Right atrium auricular region (tissue), 2 donors: ENCODE results near the gene CFAP65. TPM values are rescaled to one million over a fixed set of nuclear protein-coding genes. Genes with fewer than 3 reads are reported as not detected.

Experiments
- DNase-seq: peaks from one replicate; pipeline ENCODE4 v3.0.0-alpha.2; 2019; ENCODE audit warnings: low spot score
- H3K27ac ChIP-seq, 2 donors: fragments of 200-600 bp; sonication (generic); 1 replicate in 1 of 2; 2 replicates in 1 of 2; pipeline ENCODE4 v1.5.1; 2016 to 2019
- H3K27me3 ChIP-seq, 2 donors: fragments of 200-600 bp; sonication (generic); one replicate each; pipeline versions ENCODE4 v1.5.1 to v1.6.0; 2017 to 2019
- H3K36me3 ChIP-seq: fragments of 200-600 bp; sonication (generic); one replicate; pipeline ENCODE4 v1.5.1; 2016
- H3K4me1 ChIP-seq, 2 donors: fragments of 200-600 bp; sonication (generic); one replicate each; pipeline versions ENCODE4 v1.5.1 to v1.6.0; 2017 to 2019
- H3K4me3 ChIP-seq, 2 donors: fragments of 200-600 bp; sonication (generic); 1 replicate in 1 of 2; 2 replicates in 1 of 2; pipeline ENCODE4 v1.5.1; 2017 to 2019; ENCODE audit warnings: mild to moderate bottlenecking in 1 of 2, moderate library complexity in 1 of 2
- H3K9me3 ChIP-seq, 2 donors: fragments of 200-600 bp; sonication (generic); one replicate each; pipeline ENCODE4 v1.5.1; 2019
- total RNA-seq, 2 donors: library from RNA; depleted of rRNA; stranded (reverse); fragments of >200 nt; gene quantifications; one replicate each; pipeline ENCODE4 v1.1.0, GENCODE V29; 2016
- TF ChIP-seq, protein P1 (sequence below), 2 donors: fragments of 200-600 bp; sonication (generic); IDR thresholded peaks; one replicate each; pipeline ENCODE4 v1.5.1; 2019; ENCODE audit warnings: antibody characterized with exemption in 2 of 2

Gene CFAP65
- total RNA-seq, 2 donors from 2014 or later, result not detected

DNA sequence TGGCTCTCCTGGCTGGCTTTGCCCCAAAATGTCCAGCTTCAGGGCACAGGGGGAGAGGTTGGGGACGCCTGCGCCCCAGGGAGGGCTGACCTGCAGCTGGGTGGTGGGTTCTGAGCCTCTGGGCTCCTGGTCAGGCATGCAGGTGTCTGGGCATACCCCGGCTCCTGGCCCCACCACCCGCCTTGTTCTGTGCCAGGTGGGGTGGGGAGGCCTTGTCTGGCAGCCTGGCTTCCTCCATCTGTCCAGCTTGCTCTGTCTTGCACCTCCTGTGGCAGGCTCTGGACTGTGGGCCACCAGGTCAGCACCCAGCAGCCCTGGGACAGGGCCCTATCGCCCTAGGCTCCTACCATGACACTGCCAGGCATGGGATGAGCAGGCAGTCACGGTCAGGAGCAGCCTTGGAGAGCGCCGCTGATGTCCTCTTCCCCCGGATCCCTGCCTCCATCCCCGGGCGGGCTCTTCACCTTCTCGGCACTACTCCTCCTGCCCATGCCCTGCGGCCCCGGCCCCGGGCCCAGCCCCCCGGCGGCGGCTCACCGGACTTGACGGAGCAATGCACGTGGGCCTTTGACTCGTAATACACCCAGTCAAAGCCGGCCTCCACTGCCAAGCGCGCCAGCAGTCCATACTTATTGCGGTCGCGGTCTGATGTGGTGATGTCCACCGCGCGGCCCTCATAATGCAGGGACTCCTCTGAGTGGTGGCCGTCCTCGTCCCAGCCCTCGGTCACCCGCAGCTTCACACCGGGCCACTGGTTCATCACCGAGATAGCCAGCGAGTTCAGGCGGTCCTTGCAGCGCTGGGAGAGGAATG is 15.8 kb upstream of the CFAP65 start:
- Histone ChIP-seq H3K27ac (no peak overlapping the region), H3K4me3 (peak overlapping the region in 1 of 2 donors; percentile 11), H3K36me3 (no peaks in the 10 kb centered on the region), H3K27me3 (peaks cover 21 to 45% of the 10 kb centered on the region in 2 donors), H3K9me3 (no peaks in the 10 kb centered on the region), H3K4me1 (peaks cover 0 to 38% of the 10 kb centered on the region in 2 donors)
- TF ChIP-seq, protein P1, sequence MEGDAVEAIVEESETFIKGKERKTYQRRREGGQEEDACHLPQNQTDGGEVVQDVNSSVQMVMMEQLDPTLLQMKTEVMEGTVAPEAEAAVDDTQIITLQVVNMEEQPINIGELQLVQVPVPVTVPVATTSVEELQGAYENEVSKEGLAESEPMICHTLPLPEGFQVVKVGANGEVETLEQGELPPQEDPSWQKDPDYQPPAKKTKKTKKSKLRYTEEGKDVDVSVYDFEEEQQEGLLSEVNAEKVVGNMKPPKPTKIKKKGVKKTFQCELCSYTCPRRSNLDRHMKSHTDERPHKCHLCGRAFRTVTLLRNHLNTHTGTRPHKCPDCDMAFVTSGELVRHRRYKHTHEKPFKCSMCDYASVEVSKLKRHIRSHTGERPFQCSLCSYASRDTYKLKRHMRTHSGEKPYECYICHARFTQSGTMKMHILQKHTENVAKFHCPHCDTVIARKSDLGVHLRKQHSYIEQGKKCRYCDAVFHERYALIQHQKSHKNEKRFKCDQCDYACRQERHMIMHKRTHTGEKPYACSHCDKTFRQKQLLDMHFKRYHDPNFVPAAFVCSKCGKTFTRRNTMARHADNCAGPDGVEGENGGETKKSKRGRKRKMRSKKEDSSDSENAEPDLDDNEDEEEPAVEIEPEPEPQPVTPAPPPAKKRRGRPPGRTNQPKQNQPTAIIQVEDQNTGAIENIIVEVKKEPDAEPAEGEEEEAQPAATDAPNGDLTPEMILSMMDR (IDR thresholded peaks at IDR 0.05), result no peak
- no peak for DNase-seq

DNA sequence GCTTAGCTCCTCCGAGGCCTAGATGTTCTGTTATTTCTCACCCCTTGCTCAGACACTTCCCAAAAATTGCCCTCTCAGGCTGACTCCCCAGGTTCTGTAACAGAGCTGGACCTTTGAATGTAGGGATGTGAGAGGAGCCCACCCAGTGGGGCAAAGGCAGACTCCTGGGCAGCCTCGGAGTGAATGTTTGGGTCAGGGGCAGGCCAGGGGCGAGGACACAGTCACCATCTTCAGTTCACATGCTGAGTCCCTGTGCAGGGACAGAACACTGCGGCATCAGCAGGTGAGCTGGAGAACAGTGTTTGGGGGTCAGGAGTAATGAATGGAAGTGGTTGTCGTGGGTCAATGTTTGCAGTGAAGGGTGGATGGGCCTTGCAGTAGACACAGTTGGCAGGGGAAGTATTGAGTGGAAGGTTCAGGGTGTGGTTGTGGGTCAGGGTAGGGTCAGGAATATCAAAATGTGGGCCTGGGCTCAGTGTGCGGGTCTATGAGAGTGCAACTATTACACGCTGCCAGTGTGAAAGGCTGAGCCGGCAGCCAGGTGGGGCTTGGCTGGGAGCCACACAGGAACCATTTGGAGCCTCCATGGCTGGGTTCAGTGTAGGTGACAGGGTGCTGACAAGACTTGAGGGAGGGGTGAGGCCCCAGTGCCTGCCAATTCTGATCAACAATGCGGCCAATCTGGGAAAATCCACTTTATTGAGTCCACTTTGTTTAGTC is 15.0 kb upstream of the CFAP65 start:
- DNase-seq, result no peak
- H3K4me1 ChIP-seq, result peaks cover 0 to 38% of the 10 kb centered on the region in 2 donors
- H3K27ac ChIP-seq, result no peak overlapping the region
- TF ChIP-seq, protein P1 (IDR thresholded peaks at IDR 0.05), result no peak
- H3K9me3 ChIP-seq, result no peaks in the 10 kb centered on the region
- H3K27me3 ChIP-seq, result peaks cover 21 to 43% of the 10 kb centered on the region in 2 donors
- no peak overlapping the region for H3K4me3 ChIP-seq
- no peaks in the 10 kb centered on the region for H3K36me3 ChIP-seq

DNA sequence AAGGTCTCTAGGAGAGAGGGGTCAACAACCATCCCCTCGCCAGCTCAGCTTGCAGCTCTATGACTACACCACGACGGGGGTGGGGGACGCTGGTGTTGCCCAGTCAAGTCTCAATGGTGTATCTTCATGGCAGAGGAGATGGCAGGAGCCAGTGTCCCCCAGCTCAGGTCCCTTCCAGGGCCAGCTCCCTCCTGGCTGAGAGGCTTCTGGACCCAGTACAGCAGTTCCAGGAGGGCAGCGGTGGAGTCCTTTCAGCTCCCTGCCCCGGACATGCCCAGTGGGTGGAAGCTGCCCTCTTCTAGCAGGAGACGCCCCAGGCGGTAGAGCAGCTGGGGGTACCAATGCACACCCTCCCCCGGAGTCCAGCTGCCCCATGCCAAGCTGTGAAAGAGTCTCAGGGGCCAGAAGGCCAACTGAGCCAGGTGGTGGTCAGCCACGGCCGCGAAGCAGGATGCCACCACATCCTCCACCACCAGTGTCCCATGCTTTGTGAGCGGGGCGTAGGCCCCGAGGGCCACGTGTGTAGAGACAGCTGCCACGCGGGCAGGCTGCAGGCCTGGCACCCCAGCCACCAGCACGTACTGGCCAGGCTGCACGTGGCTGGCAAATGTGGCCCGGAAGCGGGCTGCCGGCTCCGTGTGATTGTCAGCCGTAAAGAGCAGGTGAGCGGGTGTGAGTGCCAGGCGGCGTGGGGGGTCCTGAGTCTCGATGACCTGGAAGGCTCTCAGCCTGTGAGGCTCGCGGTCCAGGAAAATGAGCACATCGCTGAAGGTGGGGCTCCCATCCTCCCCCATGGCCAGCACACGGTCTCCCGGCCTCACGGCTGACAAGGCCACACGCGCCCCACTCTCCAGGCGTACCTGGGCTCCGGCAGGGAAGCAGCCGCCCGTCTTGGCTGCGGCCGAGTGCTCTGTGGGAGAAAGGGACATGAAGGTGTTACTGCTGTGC is 13.9 kb upstream of the CFAP65 start:
- no peak overlapping the region for H3K4me3 ChIP-seq
- no peaks in the 10 kb centered on the region for H3K36me3 ChIP-seq
- no peak for DNase-seq
- H3K27me3 ChIP-seq, result peaks cover 21 to 35% of the 10 kb centered on the region in 2 donors
- H3K27ac ChIP-seq, result no peak overlapping the region
- peaks cover 0 to 29% of the 10 kb centered on the region in 2 donors for H3K4me1 ChIP-seq
- no peaks in the 10 kb centered on the region for H3K9me3 ChIP-seq
- TF ChIP-seq, protein P1 (IDR thresholded peaks at IDR 0.05), result no peak

DNA sequence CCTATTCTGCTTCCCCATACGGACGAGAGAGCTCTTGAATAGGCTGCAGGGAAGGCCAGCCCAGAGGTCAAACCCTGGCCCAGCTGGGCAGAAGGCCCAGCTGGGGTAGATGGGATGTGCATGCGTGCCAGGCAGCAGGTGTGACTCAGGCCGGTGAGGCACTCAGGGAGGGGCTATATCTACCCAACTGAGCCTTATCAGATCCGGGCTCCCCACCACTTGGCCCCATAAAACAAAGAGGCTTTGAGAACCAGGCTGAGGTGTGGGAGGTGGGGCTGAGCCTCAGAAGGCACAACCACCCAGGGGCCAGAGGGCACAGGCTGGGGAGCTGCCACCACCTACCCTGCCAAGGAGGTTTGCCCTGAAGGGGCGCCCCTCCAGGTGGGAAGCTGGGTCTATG is 8.0 kb upstream of the CFAP65 start:
- no peak overlapping the region for H3K4me3 ChIP-seq
- H3K27ac ChIP-seq, result no peak overlapping the region
- H3K9me3 ChIP-seq, result no peaks in the 10 kb centered on the region
- H3K4me1 ChIP-seq, result no peaks in the 10 kb centered on the region
- no peaks in the 10 kb centered on the region for H3K36me3 ChIP-seq
- TF ChIP-seq, protein P1 (IDR thresholded peaks at IDR 0.05), result no peak
- H3K27me3 ChIP-seq, result peaks cover 0 to 8% of the 10 kb centered on the region in 2 donors
- no peak for DNase-seq

DNA sequence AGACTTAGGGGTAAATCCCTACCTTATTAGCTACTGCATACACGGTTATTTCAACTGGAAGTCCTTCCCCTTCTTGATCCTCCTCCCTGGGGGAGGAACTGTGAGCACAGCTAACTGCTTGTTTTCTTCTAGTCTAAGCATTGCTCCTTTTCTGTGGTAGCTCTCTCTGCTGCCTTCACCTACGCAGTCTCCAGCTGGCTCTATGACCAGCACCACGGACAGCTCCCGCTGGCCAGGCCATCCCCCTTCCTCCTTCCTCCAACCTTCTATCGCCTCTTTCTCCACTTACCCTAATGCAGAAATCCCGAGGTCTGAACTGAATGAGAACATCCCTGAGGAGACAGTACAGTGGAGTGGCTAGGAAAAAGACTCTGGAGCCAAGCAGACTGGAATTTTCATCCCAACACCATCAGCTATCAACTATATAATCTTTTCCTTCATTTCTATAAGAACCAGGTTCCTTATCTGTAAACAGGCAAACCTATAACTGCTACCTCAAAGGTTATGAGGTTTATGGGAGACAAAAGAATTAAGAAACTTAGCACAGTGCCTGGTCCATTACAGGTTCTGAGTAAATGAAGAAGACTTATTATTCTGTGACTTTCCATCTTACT is 4.7 kb upstream of the CFAP65 start:
- DNase-seq, result no peak
- no peak overlapping the region for H3K27ac ChIP-seq
- TF ChIP-seq, protein P1 (IDR thresholded peaks at IDR 0.05), result no peak
- H3K27me3 ChIP-seq, result peaks cover 0 to 8% of the 10 kb centered on the region in 2 donors
- H3K36me3 ChIP-seq, result no peaks in the 10 kb centered on the region
- H3K4me3 ChIP-seq, result no peak overlapping the region
- peaks cover 0 to 4% of the 10 kb centered on the region in 2 donors for H3K4me1 ChIP-seq
- no peaks in the 10 kb centered on the region for H3K9me3 ChIP-seq
